Kidney glomerular epithelial cell (primary cell): ENCODE data around the gene SEC31A.
"Not testable (repeated sequence)": the region's sequence is repeated elsewhere in the genome, so short reads cannot be mapped to it uniquely, and the experiment has no call there.

Experiments
- DNase-seq: peaks from one replicate; lab custom pipeline; 2025; lab: John Stamatoyannopoulos, UW

SEC31A gene

DNA sequence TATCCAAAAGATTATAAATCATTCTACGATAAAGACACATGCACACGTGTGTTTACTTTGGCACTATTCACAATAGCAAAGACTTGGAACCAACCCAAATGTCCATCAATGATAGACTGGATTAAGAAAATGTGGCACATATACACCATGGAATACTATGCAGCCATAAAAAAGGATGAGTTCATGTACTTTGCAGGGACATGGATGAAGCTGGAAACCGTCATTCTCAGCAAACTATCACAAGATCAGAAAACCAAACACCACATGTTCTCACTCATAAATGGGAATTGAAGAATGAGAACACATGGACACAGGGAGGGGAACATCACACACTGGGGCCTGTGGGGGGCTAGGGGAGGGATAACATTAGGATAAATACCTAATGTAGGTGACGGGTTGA, 57.9 kb downstream of the SEC31A start:
- DNase-seq: not testable (repeated sequence)

DNA sequence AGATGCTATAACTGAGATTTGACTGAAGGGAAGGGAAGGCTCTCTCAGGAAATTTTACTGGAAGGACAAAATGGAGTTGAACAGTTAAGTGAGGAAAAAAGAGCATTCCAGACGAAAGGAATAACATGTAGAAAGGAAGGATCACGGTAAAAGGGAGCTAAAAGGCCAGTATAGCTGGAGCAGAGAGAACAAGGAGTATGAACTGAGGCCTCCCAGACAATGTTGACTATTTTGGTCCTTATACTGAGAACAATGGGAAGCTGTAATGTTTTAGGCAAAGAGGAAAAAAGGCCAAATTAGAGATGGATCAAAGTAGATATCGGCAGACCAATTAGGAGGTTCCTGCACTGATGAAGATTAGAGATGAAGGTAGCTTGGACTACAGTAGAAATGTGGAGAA, 65.5 kb downstream of the SEC31A start:
- DNase-seq: no peak

- no peak for DNase-seq
Measured at GRCh38 chr4:82823062-82823461, 67.9 kb downstream of the SEC31A start.

- no peak for DNase-seq
Measured at GRCh38 chr4:82820689-82821088, 70.3 kb downstream of the SEC31A start.

DNA sequence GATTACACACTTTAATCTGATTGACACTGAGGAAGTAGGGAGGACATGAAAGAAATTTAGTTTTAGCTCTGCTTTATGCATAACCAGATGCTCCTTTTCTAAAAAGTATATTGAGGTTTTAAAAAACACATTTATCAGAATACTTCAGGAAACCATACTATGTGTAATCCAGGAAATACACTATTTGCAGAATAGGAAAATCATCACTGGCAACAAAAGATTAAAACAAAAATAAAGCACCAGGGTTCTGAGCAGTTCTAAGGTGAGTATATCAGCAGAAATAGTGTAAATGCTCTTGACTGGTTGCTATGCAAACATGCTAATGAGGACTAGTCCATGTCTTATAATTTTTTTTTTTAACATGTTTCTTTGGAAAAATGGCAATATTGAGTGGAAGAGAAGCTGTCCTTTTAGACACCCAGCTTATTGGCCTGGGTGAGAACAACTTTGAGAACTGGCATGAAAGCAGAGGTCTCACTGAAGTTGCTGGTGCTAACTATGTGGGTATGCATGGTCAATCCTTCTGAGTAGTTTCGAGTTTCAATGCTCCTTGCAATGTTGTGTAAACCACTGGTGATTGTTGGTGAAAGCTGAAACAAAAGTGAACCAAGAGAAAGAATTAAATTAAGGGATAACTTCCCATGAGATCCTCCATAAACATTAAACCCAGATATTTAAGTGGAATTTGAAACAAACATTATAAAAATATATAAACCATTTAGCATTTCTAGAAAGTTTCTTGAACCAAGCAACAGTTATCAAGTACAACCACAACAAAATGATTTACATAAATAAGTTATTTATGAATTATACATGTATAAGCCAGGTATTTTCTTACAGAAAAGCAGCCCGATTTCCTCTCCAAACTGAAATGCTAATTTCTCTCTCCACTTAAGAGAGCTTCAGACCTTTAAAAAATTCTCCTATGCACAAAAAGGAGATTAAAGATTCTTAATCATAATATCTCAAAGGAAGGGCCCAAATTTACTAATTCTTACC, 72.0 kb downstream of the SEC31A start:
- no peak for DNase-seq

- DNase-seq: not testable (repeated sequence)
Measured at GRCh38 chr4:82816874-82817273, 74.1 kb downstream of the SEC31A start.

- no peak for DNase-seq
Measured at GRCh38 chr4:82814034-82814433, 76.9 kb downstream of the SEC31A start.

- DNase-seq: no peak
Measured at GRCh38 chr4:82811838-82812341, 79.1 kb downstream of the SEC31A start.

- DNase-seq: no peak
Measured at GRCh38 chr4:82811392-82811791, 79.6 kb downstream of the SEC31A start.

- no peak for DNase-seq
Measured at GRCh38 chr4:82810176-82810575, 80.8 kb downstream of the SEC31A start.

- no peak for DNase-seq
Measured at GRCh38 chr4:82809619-82810018, 81.3 kb downstream of the SEC31A start.

DNA sequence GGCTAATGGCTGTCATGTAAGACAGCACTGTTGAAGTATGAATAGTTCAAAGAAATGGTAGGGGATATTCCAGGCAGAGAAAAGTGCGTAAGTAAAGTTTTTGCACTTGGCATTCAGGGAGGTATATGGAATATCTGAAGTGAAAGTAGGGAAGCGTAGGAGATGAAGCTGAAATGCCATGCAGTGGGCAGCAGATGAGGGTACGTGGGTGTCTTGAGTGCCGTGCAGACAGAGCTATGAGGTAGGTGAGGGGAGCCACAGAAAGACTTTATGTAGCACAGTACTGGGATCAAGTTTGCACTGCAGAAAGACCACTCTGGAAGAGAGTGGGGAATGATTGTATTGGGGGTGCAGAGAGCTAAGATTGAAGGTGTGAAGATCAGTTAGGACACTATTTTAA, 87.2 kb downstream of the SEC31A start:
- DNase-seq: no peak

DNA sequence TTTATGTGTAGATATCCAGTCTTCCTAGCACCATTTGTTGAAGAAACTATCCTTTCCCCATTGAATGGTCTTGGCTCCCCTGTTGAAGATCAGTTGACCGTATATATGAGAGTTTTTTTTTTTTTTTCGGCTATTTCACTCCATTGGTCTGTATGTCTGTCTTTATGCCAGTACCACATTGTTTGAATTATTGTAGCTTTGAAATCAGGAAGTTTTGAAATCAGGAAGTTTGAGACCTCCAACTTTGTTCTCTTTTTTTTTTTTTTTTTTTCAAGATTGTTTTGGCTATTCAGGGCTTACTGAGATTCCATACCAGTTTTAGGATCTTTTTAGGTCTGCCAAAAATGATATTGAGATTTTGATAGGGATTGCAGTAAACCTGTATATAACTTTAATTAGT, 88.0 kb downstream of the SEC31A start:
- DNase-seq: no peak

DNA sequence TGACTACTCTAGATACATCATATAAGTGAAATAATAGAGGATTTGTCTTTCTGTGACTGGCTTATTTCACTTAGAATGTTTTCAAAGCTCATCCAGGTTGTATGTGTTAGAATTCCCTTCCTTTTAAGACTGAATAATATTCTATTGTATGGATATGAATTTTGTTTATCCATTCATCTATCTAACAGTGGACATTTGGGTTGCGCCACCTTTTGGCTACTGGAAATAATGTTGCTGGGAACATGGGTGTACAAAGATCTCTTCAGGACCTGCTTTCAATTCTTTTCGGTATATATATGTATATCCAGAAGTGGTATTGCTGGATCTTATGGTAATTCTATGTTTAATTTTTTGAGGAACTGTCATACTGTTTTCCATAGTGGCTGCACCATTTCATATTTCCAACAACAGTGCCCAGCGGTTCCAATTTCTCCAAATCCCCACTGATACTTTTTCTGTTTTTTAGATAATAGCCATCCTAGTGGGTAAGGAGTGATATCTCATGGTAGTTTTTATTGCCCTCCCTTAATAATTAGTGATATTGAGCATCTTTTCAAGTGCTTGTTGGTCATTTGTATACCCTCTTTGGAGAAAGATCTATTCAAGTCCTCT, 88.9 kb downstream of the SEC31A start:
- no peak for DNase-seq

DNA sequence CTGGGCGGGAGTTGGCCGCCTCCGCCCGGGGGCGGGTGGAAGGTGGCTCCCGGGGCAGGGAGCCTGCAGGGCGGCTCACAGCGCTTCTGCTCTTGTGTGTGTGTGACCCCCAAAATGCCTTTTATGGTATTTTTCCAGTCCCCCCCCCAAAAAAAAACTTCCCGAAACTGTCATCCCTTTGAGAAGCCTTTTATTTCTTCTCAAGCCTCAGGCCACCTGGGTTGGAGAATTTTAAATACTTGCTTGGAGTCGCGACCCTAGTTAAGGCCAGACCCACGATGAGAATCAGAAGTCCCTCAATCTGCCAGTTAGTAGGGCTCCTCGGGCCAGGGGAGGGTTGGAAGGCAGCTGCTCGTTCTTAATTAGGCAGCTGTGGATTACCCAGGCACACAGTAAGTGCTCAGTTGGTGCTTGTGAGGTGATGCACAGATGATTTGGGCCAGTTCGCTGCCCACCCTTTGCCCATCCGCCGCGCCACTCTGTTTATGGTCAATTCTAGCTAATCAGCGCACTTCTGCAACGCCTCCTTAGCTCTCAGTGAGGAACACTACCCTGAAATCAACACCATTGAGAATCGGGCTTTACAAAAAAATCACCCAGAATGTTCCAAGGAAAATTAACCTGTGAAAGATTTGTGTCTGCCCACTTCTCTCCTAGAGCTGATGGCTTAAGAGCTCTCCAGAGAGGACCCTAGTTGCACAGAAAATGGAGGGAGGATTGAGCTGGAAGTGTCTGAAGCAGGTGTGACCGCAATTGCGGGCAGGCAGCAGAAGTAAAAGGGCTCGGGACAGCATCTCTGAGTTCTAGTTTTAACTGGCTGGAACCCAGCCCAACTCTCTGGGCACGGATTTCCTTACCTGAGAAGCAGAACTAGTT, 91.7 kb downstream of the SEC31A start:
- no peak for DNase-seq

GRCh38 chr4:82798168-82799005, 92.6 kb downstream of the SEC31A start, which contains the start of gene SCD5:
Gene SCD5 (minus strand): TSS chr4:82798796. CDS start chr4:82798537, 259 bp downstream.
- DNase-seq: peak; percentile 29

DNA sequence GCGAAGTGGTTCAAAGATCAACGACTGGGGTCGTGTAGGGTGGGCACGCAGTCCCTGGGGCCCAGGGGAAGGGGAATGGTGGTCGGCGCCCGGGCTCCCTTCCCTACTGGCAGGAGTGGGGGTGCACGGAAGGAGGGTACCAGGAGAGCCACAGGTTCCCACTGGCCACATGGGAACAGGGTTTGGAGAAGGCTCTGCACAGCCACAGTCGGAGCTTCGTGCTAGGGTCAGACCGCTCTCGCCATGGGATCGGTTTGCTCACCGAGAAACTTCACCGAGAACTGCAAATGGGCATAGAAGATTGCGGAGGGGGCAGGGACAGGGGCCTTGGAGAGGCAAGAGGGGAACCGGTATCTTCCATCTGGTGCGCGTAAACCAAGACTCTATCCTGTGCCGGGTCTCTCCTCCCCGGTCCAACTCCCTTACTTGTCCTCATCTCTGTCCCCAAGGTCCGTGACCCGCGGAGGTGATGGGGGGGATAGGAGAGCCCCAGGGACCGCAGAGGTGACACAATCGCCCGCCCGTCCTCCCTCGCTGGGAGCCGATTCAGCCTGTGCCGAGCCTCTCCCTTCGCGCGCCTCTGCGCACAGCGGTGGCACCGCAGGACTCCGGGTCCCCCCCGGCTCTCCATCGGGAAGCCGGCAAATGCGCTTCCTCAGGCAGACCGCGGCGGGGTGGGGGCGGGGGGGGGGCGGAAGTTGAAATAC, 93.4 kb downstream of the SEC31A start:
- no peak for DNase-seq

GRCh38 chr4:82797040-82797404, 93.9 kb downstream of the SEC31A start:
- DNase-seq: no peak

DNA sequence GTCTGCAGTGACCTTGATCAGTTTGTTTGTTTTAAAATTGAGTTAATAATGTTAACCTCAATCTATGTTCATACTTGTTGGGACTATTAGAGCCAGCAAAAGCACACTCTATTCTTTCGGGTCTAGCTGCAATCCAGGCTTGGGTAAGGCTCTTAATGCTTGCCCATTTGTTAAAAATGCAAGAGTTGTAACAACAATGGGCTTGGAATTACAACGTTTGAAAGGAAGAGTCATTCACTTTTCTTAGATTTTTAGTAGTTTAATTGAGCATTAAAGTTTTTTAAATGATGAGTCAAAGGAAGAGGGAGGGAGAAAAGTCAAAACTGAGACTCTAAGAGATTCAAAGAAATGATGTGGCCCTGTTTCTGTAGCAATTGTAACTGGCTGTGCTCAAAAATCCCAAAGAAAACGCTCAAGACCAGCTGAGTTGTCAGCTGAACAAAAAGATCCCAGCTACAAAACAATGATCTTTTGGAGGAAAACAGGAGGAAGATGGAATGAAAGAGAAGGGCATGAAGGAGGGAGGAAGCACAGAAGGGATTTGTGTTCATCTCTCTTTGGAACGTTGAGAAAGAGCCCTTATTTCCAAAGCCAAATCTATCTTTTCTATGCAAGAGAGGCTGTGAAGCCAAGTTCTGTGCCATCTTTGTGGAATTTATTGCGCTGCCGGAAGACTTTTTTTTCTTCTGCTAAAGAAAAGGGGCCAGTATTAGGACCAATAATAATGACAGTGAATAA, 97.9 kb downstream of the SEC31A start:
- no peak for DNase-seq

GRCh38 chr4:82791179-82791578, 99.8 kb downstream of the SEC31A start:
- DNase-seq: no peak
